Measurements from ENCODE around the gene ATG101. TPM values are rescaled to one million over a fixed set of nuclear protein-coding genes. Genes with fewer than 3 reads are reported as not detected.

ATG101 gene
- total RNA-seq, 4 donors from 2014 or later: 39.5 to 76.1 (median 56.5) TPM

DNA sequence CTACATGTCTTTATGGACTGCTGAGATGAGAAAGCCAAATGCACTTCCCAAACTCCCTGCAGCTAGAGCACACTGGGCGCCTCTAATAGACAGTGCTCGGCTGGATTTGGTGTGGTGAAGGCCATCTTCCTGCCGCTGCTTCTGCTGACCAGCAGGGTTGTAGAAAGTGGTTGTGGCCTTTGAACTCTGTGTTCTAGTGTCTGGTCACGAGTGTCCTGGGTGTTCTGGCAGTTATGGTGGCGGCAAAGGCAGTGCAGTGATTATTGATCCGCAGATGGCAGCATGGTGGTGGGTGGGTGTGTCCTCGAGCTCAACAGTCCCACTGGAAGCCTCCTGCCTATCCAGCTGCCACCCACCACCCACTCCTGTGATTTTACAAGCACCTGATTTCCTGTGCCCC, 53.1 kb downstream of the ATG101 start:
- WGBS: 85% methylated on average over 7 of the region's 7 CpGs
- peaks cover 59% of the 10 kb centered on the region for H3K4me1 ChIP-seq
- H3K9me3 ChIP-seq: no peaks in the 10 kb centered on the region
- H3K4me3 ChIP-seq: no peak overlapping the region
- H3K27me3 ChIP-seq: no peaks in the 10 kb centered on the region
- no peak for DNase-seq (ENCODE audit: low spot score in 2 of 2)
- H3K27ac ChIP-seq: no peak overlapping the region
- no peaks in the 10 kb centered on the region for H3K36me3 ChIP-seq
- TF ChIP-seq, protein P1, sequence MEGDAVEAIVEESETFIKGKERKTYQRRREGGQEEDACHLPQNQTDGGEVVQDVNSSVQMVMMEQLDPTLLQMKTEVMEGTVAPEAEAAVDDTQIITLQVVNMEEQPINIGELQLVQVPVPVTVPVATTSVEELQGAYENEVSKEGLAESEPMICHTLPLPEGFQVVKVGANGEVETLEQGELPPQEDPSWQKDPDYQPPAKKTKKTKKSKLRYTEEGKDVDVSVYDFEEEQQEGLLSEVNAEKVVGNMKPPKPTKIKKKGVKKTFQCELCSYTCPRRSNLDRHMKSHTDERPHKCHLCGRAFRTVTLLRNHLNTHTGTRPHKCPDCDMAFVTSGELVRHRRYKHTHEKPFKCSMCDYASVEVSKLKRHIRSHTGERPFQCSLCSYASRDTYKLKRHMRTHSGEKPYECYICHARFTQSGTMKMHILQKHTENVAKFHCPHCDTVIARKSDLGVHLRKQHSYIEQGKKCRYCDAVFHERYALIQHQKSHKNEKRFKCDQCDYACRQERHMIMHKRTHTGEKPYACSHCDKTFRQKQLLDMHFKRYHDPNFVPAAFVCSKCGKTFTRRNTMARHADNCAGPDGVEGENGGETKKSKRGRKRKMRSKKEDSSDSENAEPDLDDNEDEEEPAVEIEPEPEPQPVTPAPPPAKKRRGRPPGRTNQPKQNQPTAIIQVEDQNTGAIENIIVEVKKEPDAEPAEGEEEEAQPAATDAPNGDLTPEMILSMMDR (IDR thresholded peaks at IDR 0.05): no peak
- TF ChIP-seq POLR2AphosphoS5 (IDR thresholded peaks at IDR 0.05): no peak
- TF ChIP-seq POLR2A (IDR thresholded peaks at IDR 0.05): no peak
- TF ChIP-seq EP300 (IDR thresholded peaks at IDR 0.05): no peak

GRCh38 chr12:52123487-52124186, 53.9 kb downstream of the ATG101 start:
- Histone ChIP-seq H3K4me3 (no peak overlapping the region), H3K4me1 (peaks cover 57% of the 10 kb centered on the region)
- whole genome bisulfite sequencing: 69% methylated on average over 8 of the region's 8 CpGs

GRCh38 chr12:52125476-52125900, 55.7 kb downstream of the ATG101 start:
- Histone ChIP-seq H3K27me3 (no peaks in the 10 kb centered on the region), H3K36me3 (no peaks in the 10 kb centered on the region), H3K4me1 (peaks cover 43% of the 10 kb centered on the region), H3K27ac (peak overlapping the region; percentile 63), H3K9me3 (no peaks in the 10 kb centered on the region), H3K4me3 (no peak overlapping the region)
- TF ChIP-seq, protein P1 (IDR thresholded peaks at IDR 0.05): no peak
- TF ChIP-seq POLR2A (IDR thresholded peaks at IDR 0.05) (no peak), EP300 (IDR thresholded peaks at IDR 0.05) (no peak), POLR2AphosphoS5 (IDR thresholded peaks at IDR 0.05) (no peak)
- DNase-seq (ENCODE audit: low spot score in 2 of 2): peak in 1 of 2 donors; percentile 49
- 87% methylated on average over 5 of the region's 6 CpGs for WGBS

More at GRCh38 chr12:52123487-52124186, 53.9 kb downstream of the ATG101 start:
- H3K27me3 ChIP-seq: no peaks in the 10 kb centered on the region
- H3K9me3 ChIP-seq: no peaks in the 10 kb centered on the region
- H3K27ac ChIP-seq: no peak overlapping the region
- DNase-seq (ENCODE audit: low spot score in 2 of 2): no peak
- no peaks in the 10 kb centered on the region for H3K36me3 ChIP-seq
- TF ChIP-seq, protein P1 (IDR thresholded peaks at IDR 0.05): no peak
- no peak for TF ChIP-seq EP300 (IDR thresholded peaks at IDR 0.05)
- TF ChIP-seq POLR2AphosphoS5 (IDR thresholded peaks at IDR 0.05): no peak
- no peak for TF ChIP-seq POLR2A (IDR thresholded peaks at IDR 0.05)

GRCh38 chr12:52126050-52126604, 56.3 kb downstream of the ATG101 start:
- no peak for DNase-seq (ENCODE audit: low spot score in 2 of 2)
- no peaks in the 10 kb centered on the region for H3K27me3 ChIP-seq
- 80% methylated on average over 1 of the region's 2 CpGs for WGBS
- H3K27ac ChIP-seq: peak overlapping the region; percentile 63
- no peaks in the 10 kb centered on the region for H3K9me3 ChIP-seq
- peaks cover 37% of the 10 kb centered on the region for H3K4me1 ChIP-seq
- H3K4me3 ChIP-seq: no peak overlapping the region
- TF ChIP-seq POLR2A (IDR thresholded peaks at IDR 0.05) (no peak), EP300 (IDR thresholded peaks at IDR 0.05) (no peak), POLR2AphosphoS5 (IDR thresholded peaks at IDR 0.05) (no peak)
- TF ChIP-seq, protein P1 (IDR thresholded peaks at IDR 0.05): no peak
- H3K36me3 ChIP-seq: no peaks in the 10 kb centered on the region

Other genes with a start within 250 kb of the ATG101 start
- gene FIGNL2, start 221.3 kb upstream of the ATG101 start, total RNA-seq: under 1 TPM; 0.16 to 0.40 (median 0.32) TPM
- not detected for gene ANKRD33, start 181.9 kb upstream of the ATG101 start, total RNA-seq
- gene ACVRL1, start 162.5 kb upstream of the ATG101 start, total RNA-seq: 10 to 100 TPM; 31.2 to 43.4 (median 39.0) TPM
- gene ACVR1B, start 118.3 kb upstream of the ATG101 start, total RNA-seq: 100 to 1,000 TPM in 1 of 4 donors, 10 to 100 TPM in 3; 40.5 to 103 (median 57.3) TPM
- gene TAMALIN, start 63.0 kb upstream of the ATG101 start, total RNA-seq: 10 to 100 TPM; 11.5 to 14.5 (median 12.5) TPM
- gene NR4A1, start 18.5 kb upstream of the ATG101 start, total RNA-seq: 100 to 1,000 TPM; 141 to 775 (median 422) TPM
- under 1 TPM in 2 of 4 donors, not detected in 2; 0.51 to 0.57 TPM for gene SMIM41, start 9.7 kb downstream of the ATG101 start, total RNA-seq
- 100 to 1,000 TPM in 3 of 4 donors, 10 to 100 TPM in 1; 78.6 to 293 (median 185) TPM for gene KRT80, start 122.0 kb downstream of the ATG101 start, total RNA-seq
- gene KRT7, start 163.3 kb downstream of the ATG101 start, total RNA-seq: 100 to 1,000 TPM in 3 of 4 donors, 10 to 100 TPM in 1; 95.8 to 176 (median 123) TPM
- 100 to 1,000 TPM in 1 of 4 donors, 10 to 100 TPM in 2, 1 to 10 TPM in 1; 1.0 to 289 (median 37.0) TPM for gene KRT86, start 204.7 kb downstream of the ATG101 start, total RNA-seq
- gene KRT81, start 221.6 kb downstream of the ATG101 start, total RNA-seq: 100 to 1,000 TPM in 1 of 4 donors, 10 to 100 TPM in 2, under 1 TPM in 1; 0.72 to 346 (median 21.0) TPM

Data from suprapubic skin (tissue), 4 donors.